ENCODE data around the gene ALDOB. TPM values are rescaled to one million over a fixed set of nuclear protein-coding genes. Genes with fewer than 3 reads are reported as not detected.

The ALDOB gene
- total and polyA plus RNA-seq, 2 of the 13 experiments (the other 11 are each of a cell fraction or from before 2014, with no cell fraction given): 0.29 to 0.97 TPM

GRCh38 chr9:101433229-101433628, 2.3 kb downstream of the ALDOB start (continued):
- TF ChIP-seq ZNF691 (CRISPR knock-in tag; IDR thresholded peaks at IDR 0.05; ENCODE audit: borderline replicate concordance, low read depth) (no peak), ARNTL (CRISPR knock-in tag; IDR thresholded peaks at IDR 0.05) (no peak; the same call in 1 of the 2 replicates), HMG20A (CRISPR knock-in tag; IDR thresholded peaks at IDR 0.05; ENCODE audit: borderline replicate concordance) (peak; percentile 91), ZNF136 (CRISPR knock-in tag; IDR thresholded peaks at IDR 0.05; ENCODE audit: low read depth) (peak; percentile 66; the same call in 1 of the 2 replicates), CENPT (CRISPR knock-in tag; IDR thresholded peaks at IDR 0.05; ENCODE audit: low read depth) (no peak), ZNF790 (CRISPR knock-in tag; IDR thresholded peaks at IDR 0.05; ENCODE audit: borderline replicate concordance) (no peak), ZNF572 (CRISPR knock-in tag; IDR thresholded peaks at IDR 0.05) (no peak), ZNF768 (CRISPR knock-in tag; IDR thresholded peaks at IDR 0.05) (no peak), ZNF138 (CRISPR knock-in tag; IDR thresholded peaks at IDR 0.05; ENCODE audit: low read depth) (no peak), HNRNPH1 (optimal IDR thresholded peaks at IDR 0.05; ENCODE audit: low read depth, low read length) (no peak), MEIS1 (CRISPR knock-in tag; IDR thresholded peaks at IDR 0.05; ENCODE audit: borderline replicate concordance) (no peak; the same call in 1 of the 2 replicates), MTERF4 (CRISPR knock-in tag; IDR thresholded peaks at IDR 0.05) (no peak), ARID2 (CRISPR knock-in tag; IDR thresholded peaks at IDR 0.05; ENCODE audit: borderline replicate concordance) (no peak), MAZ (IDR thresholded peaks at IDR 0.05; ENCODE audit: borderline replicate concordance, low read depth, low read length) (no peak), MAZ (CRISPR knock-in tag; IDR thresholded peaks at IDR 0.05; ENCODE audit: low read depth) (no peak), ZBTB7A (CRISPR knock-in tag; IDR thresholded peaks at IDR 0.05) (no peak), TP53 (CRISPR knock-in tag; conservative IDR thresholded peaks at IDR 0.05) (no peak), ZNF275 (CRISPR knock-in tag; IDR thresholded peaks at IDR 0.05; ENCODE audit: borderline replicate concordance) (no peak; the same call in 1 of the 2 replicates), SMAD1 (CRISPR knock-in tag; IDR thresholded peaks at IDR 0.05; ENCODE audit: borderline replicate concordance, low read depth) (no peak), HINFP (CRISPR knock-in tag; IDR thresholded peaks at IDR 0.05; ENCODE audit: low read depth) (no peak), PTBP1 (IDR thresholded peaks at IDR 0.05; ENCODE audit: low read depth, low read length, poor library complexity, severe bottlenecking) (no peak), ELF4 (CRISPR knock-in tag; IDR thresholded peaks at IDR 0.05; ENCODE audit: borderline replicate concordance) (no peak), ZNF451 (CRISPR knock-in tag; IDR thresholded peaks at IDR 0.05) (no peak), ZNF724P (CRISPR knock-in tag; IDR thresholded peaks at IDR 0.05; ENCODE audit: borderline replicate concordance) (no peak), GATAD2A (CRISPR knock-in tag; IDR thresholded peaks at IDR 0.05) (peak; percentile 95), KDM6A (CRISPR knock-in tag; IDR thresholded peaks at IDR 0.05; ENCODE audit: low read depth) (peak; percentile 91)
